K562 (cell line): Measurements from ENCODE around the gene SLC25A51. TPM values are rescaled to one million over a fixed set of nuclear protein-coding genes. Genes with fewer than 3 reads are reported as not detected.

ENCODE experiments used
- ASH1L ChIP-seq: fragments of 450-650 bp; IDR thresholded peaks from 2 replicates; pipeline ENCODE4 v1.6.1; 2018; ENCODE audit warnings: borderline replicate concordance, mild to moderate bottlenecking, low read depth; ENCODE audit not compliant: partially characterized antibody
- CBFA2T2 ChIP-seq: fragments of 450-650 bp; conservative IDR thresholded peaks from 2 replicates; pipeline ENCODE4 v1.6.1; 2017; ENCODE audit warnings: mild to moderate bottlenecking
- GTF2A2 ChIP-seq: IDR thresholded peaks from 2 replicates; pipeline ENCODE4 v1.6.1; 2016; ENCODE audit warnings: mild to moderate bottlenecking, missing genetic modification characterization, missing compliant biosample characterization
- MTA2 ChIP-seq: fragments of 450-650 bp; IDR thresholded peaks from 2 replicates; pipeline ENCODE4 v1.6.1; 2016; ENCODE audit warnings: low read depth
- MYC ChIP-seq, 2 experiments: fragments of 250-450 bp in 1 of 2; sonication (Bioruptor Pico) in 1 of 2; IDR thresholded peaks; 2 replicates each; pipeline versions ENCODE4 v1.5.1 to v1.6.1; 2012 to 2021; ENCODE audit warnings: low read depth in 2 of 2, borderline replicate concordance in 1 of 2, improper control_type of control experiment in 1 of 2, low read length in 1 of 2, mild to moderate bottlenecking in 1 of 2, moderate library complexity in 1 of 2
- NR2C2 ChIP-seq, 2 experiments: fragments of 200-800 bp in 1 of 2; sonication (Bioruptor generic) in 1 of 2; sonication (generic) in 1 of 2; formaldehyde crosslinking in 1 of 2; IDR thresholded peaks; 2 replicates each; pipeline versions ENCODE4 v1.6.1 to v1.8.0; 2016 to 2022; ENCODE audit warnings: mild to moderate bottlenecking in 1 of 2, missing compliant biosample characterization in 1 of 2, missing genetic modification characterization in 1 of 2, missing genetic modification reagents in 1 of 2
- RCOR1 ChIP-seq, 2 experiments: IDR thresholded peaks; 2 replicates each; pipeline ENCODE4 v1.6.1; 2012; ENCODE audit warnings: low read depth in 2 of 2, low read length in 2 of 2, borderline replicate concordance in 1 of 2, improper control_type of control experiment in 1 of 2
- SMARCB1 ChIP-seq: IDR thresholded peaks from 2 replicates; pipeline ENCODE4 v1.6.1; 2011; ENCODE audit warnings: improper control_type of control experiment, low read depth; ENCODE audit not compliant: insufficient read length
- SRSF3 ChIP-seq: fragments of 200-400 bp; formaldehyde crosslinking; IDR thresholded peaks from 2 replicates; pipeline ENCODE4 v1.6.1; 2016; ENCODE audit warnings: mild to moderate bottlenecking, low read length, moderate library complexity; ENCODE audit not compliant: insufficient read depth
- SRSF9 ChIP-seq: fragments of 200-400 bp; formaldehyde crosslinking; IDR thresholded peaks from 2 replicates; pipeline ENCODE4 v1.6.1; 2017; ENCODE audit warnings: low read depth, low read length, borderline replicate concordance
- TCF15 ChIP-seq: fragments of 250-450 bp; sonication (Bioruptor Pico); IDR thresholded peaks from 2 replicates; pipeline ENCODE4 v1.8.0; 2022; ENCODE audit warnings: moderate library complexity, mild to moderate bottlenecking, inconsistent platforms
- THAP7 ChIP-seq: fragments of 250-450 bp; sonication (Bioruptor Pico); IDR thresholded peaks from 2 replicates; pipeline ENCODE4 v1.5.0; 2021
- ZKSCAN8 ChIP-seq: fragments of 200-800 bp; sonication (Bioruptor generic); IDR thresholded peaks from 2 replicates; pipeline ENCODE4 v1.6.1; 2016; ENCODE audit warnings: missing genetic modification characterization, missing compliant biosample characterization
- ZNF121 ChIP-seq: sonication (generic); formaldehyde crosslinking; conservative IDR thresholded peaks from 2 replicates; pipeline ENCODE4 v1.8.0; 2022; ENCODE audit warnings: missing genetic modification reagents
- ZNF263 ChIP-seq: sonication (generic); formaldehyde crosslinking; IDR thresholded peaks from 2 replicates; pipeline ENCODE4 v1.8.0; 2022; ENCODE audit warnings: mild to moderate bottlenecking, missing genetic modification reagents, borderline replicate concordance
- ZNF76 ChIP-seq: fragments of 250-450 bp; sonication (Bioruptor Pico); IDR thresholded peaks from 2 replicates; pipeline ENCODE4 v1.4.0; 2020; ENCODE audit warnings: mild to moderate bottlenecking, moderate library complexity, borderline replicate concordance
- ZNF77 ChIP-seq: fragments of 250-450 bp; sonication (Bioruptor Pico); IDR thresholded peaks from 2 replicates; pipeline ENCODE4 v1.5.0; 2020
- polyA plus RNA-seq, 8 experiments: library from polyadenylated mRNA; depleted of rRNA in 4 of 8; stranded (reverse) in 5 of 8; unstranded in 3 of 8; fragments of >200 nt; fragmentation: Nextera tagmentation in 2 of 8; fragmentation: Illumina TruSeq in 1 of 8; extraction: Ambion mirVana in 2 of 8; extraction: Trizol in 1 of 8; gene quantifications; 2 replicates each; pipeline versions ENCODE4 v1.2.1 to v1.2.3, GENCODE V29; 2011 to 2014; ENCODE audit warnings: inconsistent platforms in 1 of 8, missing spikeins in 1 of 8
- total RNA-seq, 7 experiments: library from RNA; depleted of rRNA in 6 of 7; stranded (reverse); fragments of >200 nt in 6 of 7; fragmentation: Illumina TruSeq in 2 of 7; extraction: Trizol in 2 of 7; gene quantifications; 2 replicates each; pipeline versions ENCODE4 v1.2.1 to v1.2.3, GENCODE V29; 2011 to 2021; ENCODE audit warnings: low replicate concordance in 1 of 7
- TF ChIP-seq, protein P1 (sequence below): fragments of 200-800 bp; sonication (Bioruptor generic); IDR thresholded peaks from 2 replicates; pipeline ENCODE4 v1.6.1; 2017; ENCODE audit warnings: missing genetic modification characterization, missing compliant biosample characterization
- TF ChIP-seq, protein P2 (sequence below): fragments of 200-800 bp; sonication (Bioruptor generic); IDR thresholded peaks from 2 replicates; pipeline ENCODE4 v1.6.1; 2016; ENCODE audit warnings: missing genetic modification characterization, missing compliant biosample characterization

Gene SLC25A51
- total and polyA plus RNA-seq, 9 of the 15 experiments (the other 6 are each of a cell fraction or from before 2014, with no cell fraction given): 9.1 to 40.7 (median 24.5) TPM

GRCh38 chr9:37840560-37841194 lies 63.2 kb downstream of the SLC25A51 start (continued):
- no peak for TF ChIP-seq MTA2
- TF ChIP-seq, protein P1, sequence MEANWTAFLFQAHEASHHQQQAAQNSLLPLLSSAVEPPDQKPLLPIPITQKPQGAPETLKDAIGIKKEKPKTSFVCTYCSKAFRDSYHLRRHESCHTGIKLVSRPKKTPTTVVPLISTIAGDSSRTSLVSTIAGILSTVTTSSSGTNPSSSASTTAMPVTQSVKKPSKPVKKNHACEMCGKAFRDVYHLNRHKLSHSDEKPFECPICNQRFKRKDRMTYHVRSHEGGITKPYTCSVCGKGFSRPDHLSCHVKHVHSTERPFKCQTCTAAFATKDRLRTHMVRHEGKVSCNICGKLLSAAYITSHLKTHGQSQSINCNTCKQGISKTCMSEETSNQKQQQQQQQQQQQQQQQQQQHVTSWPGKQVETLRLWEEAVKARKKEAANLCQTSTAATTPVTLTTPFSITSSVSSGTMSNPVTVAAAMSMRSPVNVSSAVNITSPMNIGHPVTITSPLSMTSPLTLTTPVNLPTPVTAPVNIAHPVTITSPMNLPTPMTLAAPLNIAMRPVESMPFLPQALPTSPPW: peak; percentile 29; the same call in 1 of the 2 replicates
- no peak for TF ChIP-seq TCF15 (CRISPR knock-in tag)
- TF ChIP-seq THAP7 (CRISPR knock-in tag): no peak
- TF ChIP-seq SRSF3: no peak
- no peak for TF ChIP-seq ZNF76
- no peak for TF ChIP-seq GTF2A2
- no peak for TF ChIP-seq CBFA2T2
- TF ChIP-seq MYC (IDR thresholded peaks at IDR 0.05; ENCODE audit: low read depth, low read length): no peak
- no peak for TF ChIP-seq MYC (CRISPR knock-in tag; IDR thresholded peaks at IDR 0.05; ENCODE audit: borderline replicate concordance, low read depth)
- TF ChIP-seq ASH1L: peak; percentile 14
- peak; percentile 99 for TF ChIP-seq SMARCB1
- TF ChIP-seq, protein P2, sequence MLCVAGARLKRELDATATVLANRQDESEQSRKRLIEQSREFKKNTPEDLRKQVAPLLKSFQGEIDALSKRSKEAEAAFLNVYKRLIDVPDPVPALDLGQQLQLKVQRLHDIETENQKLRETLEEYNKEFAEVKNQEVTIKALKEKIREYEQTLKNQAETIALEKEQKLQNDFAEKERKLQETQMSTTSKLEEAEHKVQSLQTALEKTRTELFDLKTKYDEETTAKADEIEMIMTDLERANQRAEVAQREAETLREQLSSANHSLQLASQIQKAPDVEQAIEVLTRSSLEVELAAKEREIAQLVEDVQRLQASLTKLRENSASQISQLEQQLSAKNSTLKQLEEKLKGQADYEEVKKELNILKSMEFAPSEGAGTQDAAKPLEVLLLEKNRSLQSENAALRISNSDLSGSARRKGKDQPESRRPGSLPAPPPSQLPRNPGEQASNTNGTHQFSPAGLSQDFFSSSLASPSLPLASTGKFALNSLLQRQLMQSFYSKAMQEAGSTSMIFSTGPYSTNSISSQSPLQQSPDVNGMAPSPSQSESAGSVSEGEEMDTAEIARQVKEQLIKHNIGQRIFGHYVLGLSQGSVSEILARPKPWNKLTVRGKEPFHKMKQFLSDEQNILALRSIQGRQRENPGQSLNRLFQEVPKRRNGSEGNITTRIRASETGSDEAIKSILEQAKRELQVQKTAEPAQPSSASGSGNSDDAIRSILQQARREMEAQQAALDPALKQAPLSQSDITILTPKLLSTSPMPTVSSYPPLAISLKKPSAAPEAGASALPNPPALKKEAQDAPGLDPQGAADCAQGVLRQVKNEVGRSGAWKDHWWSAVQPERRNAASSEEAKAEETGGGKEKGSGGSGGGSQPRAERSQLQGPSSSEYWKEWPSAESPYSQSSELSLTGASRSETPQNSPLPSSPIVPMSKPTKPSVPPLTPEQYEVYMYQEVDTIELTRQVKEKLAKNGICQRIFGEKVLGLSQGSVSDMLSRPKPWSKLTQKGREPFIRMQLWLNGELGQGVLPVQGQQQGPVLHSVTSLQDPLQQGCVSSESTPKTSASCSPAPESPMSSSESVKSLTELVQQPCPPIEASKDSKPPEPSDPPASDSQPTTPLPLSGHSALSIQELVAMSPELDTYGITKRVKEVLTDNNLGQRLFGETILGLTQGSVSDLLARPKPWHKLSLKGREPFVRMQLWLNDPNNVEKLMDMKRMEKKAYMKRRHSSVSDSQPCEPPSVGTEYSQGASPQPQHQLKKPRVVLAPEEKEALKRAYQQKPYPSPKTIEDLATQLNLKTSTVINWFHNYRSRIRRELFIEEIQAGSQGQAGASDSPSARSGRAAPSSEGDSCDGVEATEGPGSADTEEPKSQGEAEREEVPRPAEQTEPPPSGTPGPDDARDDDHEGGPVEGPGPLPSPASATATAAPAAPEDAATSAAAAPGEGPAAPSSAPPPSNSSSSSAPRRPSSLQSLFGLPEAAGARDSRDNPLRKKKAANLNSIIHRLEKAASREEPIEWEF (CRISPR knock-in tag): peak; percentile 75
- no peak for TF ChIP-seq ZNF77 (CRISPR knock-in tag)
- 0 out of 4 replicates have a peak, but pooled peaks of 1 of the 2 experiments have one; percentile 17 for TF ChIP-seq RCOR1 (IDR thresholded peaks at IDR 0.05; ENCODE audit: borderline replicate concordance in 1 of 2, low read depth in 2 of 2, low read length in 2 of 2)
- no peak for TF ChIP-seq SRSF9
- no peak for TF ChIP-seq ZNF121 (CRISPR knock-in tag)
- 0 out of 2 replicates have a peak, but pooled peaks have one; percentile 39 for TF ChIP-seq ZKSCAN8 (CRISPR knock-in tag)
- TF ChIP-seq ZNF263 (CRISPR knock-in tag): no peak
- no peak for TF ChIP-seq NR2C2 (CRISPR knock-in tag; IDR thresholded peaks at IDR 0.05)
- no peak for TF ChIP-seq NR2C2 (tag; IDR thresholded peaks at IDR 0.05)
